ENCODE results near the gene SDSL.

SDSL gene

GRCh38 chr12:113464452-113464775 is 42.2 kb downstream of the SDSL start:
- Histone ChIP-seq H3F3A (ENCODE audit: control insufficient read depth, insufficient read depth) (no peaks in the 10 kb centered on the region), H3K9me3 (ENCODE audit: control insufficient read depth, insufficient read depth, low read length) (no peaks in the 10 kb centered on the region), H3K36me3 (ENCODE audit: control insufficient read depth, low read length) (no peaks in the 10 kb centered on the region), H3K9me2 (replicated peaks; ENCODE audit: control insufficient read depth, low read length) (no peaks in the 10 kb centered on the region), H3K4me3 (ENCODE audit: low read length) (no peak overlapping the region), H3K27ac (ENCODE audit: low read depth, low read length) (no peak overlapping the region), H3K27me3 (ENCODE audit: control insufficient read depth, low read length) (peaks cover 22% of the 10 kb centered on the region), H3K79me2 (ENCODE audit: control insufficient read depth, low read length) (no peaks in the 10 kb centered on the region), H3K4me2 (ENCODE audit: low read length) (no peak overlapping the region), H3K4me1 (ENCODE audit: control insufficient read depth, low read length) (no peaks in the 10 kb centered on the region), H4K20me1 (ENCODE audit: control insufficient read depth, insufficient read depth, low read depth, low read length) (no peaks in the 10 kb centered on the region)
- TF ChIP-seq CTCF (IDR thresholded peaks at IDR 0.05; ENCODE audit: low read depth, low read length, poor library complexity, severe bottlenecking) (no peak), EZH2phosphoT487 (IDR thresholded peaks at IDR 0.05; ENCODE audit: borderline replicate concordance, low read length) (no peak)

GRCh38 chr12:113464852-113465719 is 42.9 kb downstream of the SDSL start:
- H3K36me3 ChIP-seq (ENCODE audit: control insufficient read depth, low read length) = no peaks in the 10 kb centered on the region
- H3K27me3 ChIP-seq (ENCODE audit: control insufficient read depth, low read length) = peaks cover 29% of the 10 kb centered on the region
- H3K9me2 ChIP-seq (replicated peaks; ENCODE audit: control insufficient read depth, low read length) = no peaks in the 10 kb centered on the region
- H3K4me2 ChIP-seq (ENCODE audit: low read length) = no peak overlapping the region
- H4K20me1 ChIP-seq (ENCODE audit: control insufficient read depth, insufficient read depth, low read depth, low read length) = no peaks in the 10 kb centered on the region
- no peaks in the 10 kb centered on the region for H3F3A ChIP-seq (ENCODE audit: control insufficient read depth, insufficient read depth)
- TF ChIP-seq CTCF (IDR thresholded peaks at IDR 0.05; ENCODE audit: low read depth, low read length, poor library complexity, severe bottlenecking) (no peak), EZH2phosphoT487 (IDR thresholded peaks at IDR 0.05; ENCODE audit: borderline replicate concordance, low read length) (no peak)
- no peaks in the 10 kb centered on the region for H3K9me3 ChIP-seq (ENCODE audit: control insufficient read depth, insufficient read depth, low read length)
- H3K27ac ChIP-seq (ENCODE audit: low read depth, low read length) = no peak overlapping the region
- H3K4me3 ChIP-seq (ENCODE audit: low read length) = no peak overlapping the region
- no peaks in the 10 kb centered on the region for H3K79me2 ChIP-seq (ENCODE audit: control insufficient read depth, low read length)
- H3K4me1 ChIP-seq (ENCODE audit: control insufficient read depth, low read length) = no peaks in the 10 kb centered on the region

- Histone ChIP-seq H3K4me2 (ENCODE audit: low read length) (no peak overlapping the region), H3K27me3 (ENCODE audit: control insufficient read depth, low read length) (peaks cover 34% of the 10 kb centered on the region)
- TF ChIP-seq EZH2phosphoT487 (IDR thresholded peaks at IDR 0.05; ENCODE audit: borderline replicate concordance, low read length) (no peak), CTCF (IDR thresholded peaks at IDR 0.05; ENCODE audit: low read depth, low read length, poor library complexity, severe bottlenecking) (no peak)
These were observed 43.8 kb downstream of the SDSL start for GRCh38 chr12:113465808-113466453.

More at GRCh38 chr12:113465808-113466453, 43.8 kb downstream of the SDSL start:
- H3K27ac ChIP-seq (ENCODE audit: low read depth, low read length) = no peak overlapping the region
- no peaks in the 10 kb centered on the region for H3K4me1 ChIP-seq (ENCODE audit: control insufficient read depth, low read length)
- no peaks in the 10 kb centered on the region for H3K9me2 ChIP-seq (replicated peaks; ENCODE audit: control insufficient read depth, low read length)
- no peaks in the 10 kb centered on the region for H4K20me1 ChIP-seq (ENCODE audit: control insufficient read depth, insufficient read depth, low read depth, low read length)
- H3K9me3 ChIP-seq (ENCODE audit: control insufficient read depth, insufficient read depth, low read length) = no peaks in the 10 kb centered on the region
- no peaks in the 10 kb centered on the region for H3F3A ChIP-seq (ENCODE audit: control insufficient read depth, insufficient read depth)
- H3K79me2 ChIP-seq (ENCODE audit: control insufficient read depth, low read length) = no peaks in the 10 kb centered on the region
- H3K36me3 ChIP-seq (ENCODE audit: control insufficient read depth, low read length) = no peaks in the 10 kb centered on the region
- H3K4me3 ChIP-seq (ENCODE audit: low read length) = no peak overlapping the region
